Activated T-cell treated with anti-CD3 and anti-CD28 coated beads, Interleukin-2, amount 50 U/mL, for 4 hours (primary cell): ENCODE measurements around the gene FGF9. TPM values are rescaled to one million over a fixed set of nuclear protein-coding genes. Genes with fewer than 3 reads are reported as not detected.
A peak's percentile ranks its signal among the peaks of the same experiment; 100 is the strongest.

Source experiments
- ATAC-seq, 2 donors: fragments of 200-7000 bp; cut with Tn5 transposase; one replicate each; pipeline ENCODE4 v1.10.0; 2021
- DNase-seq: peaks from one replicate; pipeline ENCODE4 v3.0.0-alpha.2; 2020
- H3K27me3 Mint-ChIP-seq: one replicate; pipeline ENCODE4 v1.8.0; 2021; ENCODE audit warnings: low read depth, mixed read lengths
- H3K36me3 Mint-ChIP-seq: one replicate; pipeline ENCODE4 v1.8.0; 2022; ENCODE audit warnings: mixed read lengths; ENCODE audit not compliant: insufficient read depth
- H3K4me1 Mint-ChIP-seq: one replicate; pipeline ENCODE4 v1.8.0; 2021; ENCODE audit warnings: low read depth, mixed read lengths
- H3K4me3 Mint-ChIP-seq: one replicate; pipeline ENCODE4 v1.8.0; 2021; ENCODE audit warnings: mild to moderate bottlenecking, moderate library complexity, mixed read lengths
- H3K9me3 Mint-ChIP-seq: one replicate; pipeline ENCODE4 v1.8.0; 2021; ENCODE audit warnings: mixed read lengths
- total RNA-seq, 3 donors: library from RNA; stranded (reverse); gene quantifications; one replicate each; pipeline ENCODE4 v1.2.1, GENCODE V29; 2021

Gene FGF9
- total RNA-seq, 3 donors from 2014 or later, result 0.54 to 3.0 (median 0.63) TPM

DNA sequence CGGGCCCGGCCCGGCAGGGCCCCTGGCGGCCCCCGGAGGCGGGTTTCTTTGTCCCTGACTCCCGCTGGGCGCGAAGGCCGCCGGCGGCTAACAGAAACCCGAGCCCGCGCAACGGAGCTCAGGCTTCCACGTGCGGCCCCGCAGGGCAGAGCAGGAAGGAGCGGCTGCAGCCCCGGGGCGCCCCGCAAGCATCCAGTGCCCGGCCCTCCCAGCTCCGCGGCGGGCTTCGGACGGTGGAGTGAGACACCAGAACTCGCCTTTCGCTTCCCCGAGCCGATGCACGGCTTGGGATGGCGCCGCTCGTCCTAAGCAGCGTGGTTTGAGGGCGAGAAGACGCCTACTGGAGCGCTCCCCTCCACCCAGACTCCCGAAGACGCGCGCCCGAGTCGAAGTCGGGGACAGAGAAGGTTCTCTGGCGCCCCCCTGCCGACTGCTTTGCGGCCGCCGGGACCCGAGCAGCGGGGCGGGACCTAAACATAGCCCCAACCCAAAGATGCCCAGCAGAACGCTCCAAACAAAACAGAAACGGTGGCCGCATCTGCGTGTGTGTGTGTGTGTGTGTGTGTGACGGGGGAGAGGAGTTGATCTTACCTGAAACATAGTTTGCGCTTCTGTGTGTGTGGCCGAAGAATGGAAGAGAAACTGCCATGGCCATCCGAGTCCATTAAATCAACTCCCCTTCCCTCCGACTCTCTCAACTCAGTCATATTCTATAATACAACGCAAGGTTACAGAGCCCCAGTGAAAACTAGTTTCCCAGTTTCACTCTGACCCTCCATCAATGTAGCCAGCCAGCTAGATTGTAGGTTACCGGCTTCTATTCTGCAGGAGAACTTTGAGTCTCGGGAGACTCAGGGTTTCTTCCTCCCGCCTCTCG is 629 bp upstream of the FGF9 start:
- DNase-seq (peak; percentile 67), ATAC-seq (peak; percentile 36 to 46)
- Mint-ChIP-seq H3K4me1 (peaks cover 40% of the 10 kb centered on the region), H3K9me3 (no peaks in the 10 kb centered on the region), H3K36me3 (no peaks in the 10 kb centered on the region), H3K27me3 (peaks cover 22% of the 10 kb centered on the region), H3K4me3 (peak overlapping the region; percentile 86)

DNA sequence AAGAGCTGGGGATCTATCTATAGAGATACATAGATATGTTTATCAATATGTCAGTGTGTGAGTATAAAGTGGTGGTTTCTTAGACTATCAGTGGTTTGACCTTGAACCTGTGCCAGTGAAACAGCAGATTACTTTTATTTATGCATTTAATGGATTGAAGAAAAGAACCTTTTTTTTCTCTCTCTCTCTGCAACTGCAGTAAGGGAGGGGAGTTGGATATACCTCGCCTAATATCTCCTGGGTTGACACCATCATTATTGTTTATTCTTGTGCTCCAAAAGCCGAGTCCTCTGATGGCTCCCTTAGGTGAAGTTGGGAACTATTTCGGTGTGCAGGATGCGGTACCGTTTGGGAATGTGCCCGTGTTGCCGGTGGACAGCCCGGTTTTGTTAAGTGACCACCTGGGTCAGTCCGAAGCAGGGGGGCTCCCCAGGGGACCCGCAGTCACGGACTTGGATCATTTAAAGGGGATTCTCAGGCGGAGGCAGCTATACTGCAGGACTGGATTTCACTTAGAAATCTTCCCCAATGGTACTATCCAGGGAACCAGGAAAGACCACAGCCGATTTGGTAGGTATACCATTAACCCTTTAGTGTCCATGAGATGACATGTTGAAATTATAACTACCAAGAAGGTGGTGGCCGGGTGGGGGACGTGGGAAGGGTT is 880 bp downstream of the FGF9 start:
- Mint-ChIP-seq H3K9me3 (no peaks in the 10 kb centered on the region), H3K4me3 (peak overlapping the region; percentile 86), H3K27me3 (peaks cover 33% of the 10 kb centered on the region), H3K4me1 (peaks cover 47% of the 10 kb centered on the region), H3K36me3 (no peaks in the 10 kb centered on the region)
- no peak for DNase-seq
- no peak for ATAC-seq

DNA sequence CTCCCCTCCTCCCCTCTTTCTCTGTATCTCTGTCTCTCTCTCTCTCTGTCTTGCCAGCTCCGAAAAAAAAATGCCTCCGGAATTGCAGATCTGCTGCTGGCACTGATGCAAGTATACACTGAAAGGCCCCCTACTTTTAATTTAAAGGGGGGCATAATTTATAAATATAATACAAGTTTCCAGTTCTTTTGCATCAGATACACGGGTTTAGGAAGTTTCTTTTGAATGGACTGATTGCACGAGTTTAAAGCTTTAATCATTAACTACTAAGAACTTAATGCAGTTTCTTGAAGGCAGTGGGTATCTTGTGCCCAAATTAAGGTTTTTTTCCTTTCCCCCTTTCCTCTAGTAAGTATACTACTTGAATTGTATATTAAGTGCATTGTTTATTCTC is 1.4 kb downstream of the FGF9 start:
- Mint-ChIP-seq H3K9me3 (no peaks in the 10 kb centered on the region), H3K27me3 (peaks cover 37% of the 10 kb centered on the region), H3K36me3 (no peaks in the 10 kb centered on the region), H3K4me3 (peak overlapping the region; percentile 86), H3K4me1 (peaks cover 47% of the 10 kb centered on the region)
- ATAC-seq (no peak), DNase-seq (no peak)

- Mint-ChIP-seq H3K4me3 (peak overlapping the region; percentile 86), H3K27me3 (peaks cover 44% of the 10 kb centered on the region), H3K4me1 (peaks cover 47% of the 10 kb centered on the region), H3K36me3 (no peaks in the 10 kb centered on the region), H3K9me3 (no peaks in the 10 kb centered on the region)
- no peak for ATAC-seq
- DNase-seq, result no peak
These were observed 2.1 kb downstream of the FGF9 start for GRCh38 chr13:21672796-21673538.

DNA sequence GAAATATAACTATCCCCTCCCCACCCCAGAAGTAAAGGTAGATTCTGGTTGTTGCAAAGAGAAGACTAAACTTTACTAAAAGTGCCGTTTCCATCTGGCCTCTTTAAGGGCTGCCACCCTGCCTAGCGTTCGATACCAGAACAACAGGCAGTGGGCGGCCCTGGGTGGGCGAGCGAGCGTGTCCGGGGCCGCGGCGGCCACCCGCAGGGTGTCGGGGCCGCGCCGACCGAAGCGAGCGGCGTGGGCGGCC is 2.6 kb downstream of the FGF9 start:
- no peak for ATAC-seq

GRCh38 chr13:21673789-21674489 is 3.1 kb downstream of the FGF9 start:
- H3K36me3 Mint-ChIP-seq, result no peaks in the 10 kb centered on the region
- H3K27me3 Mint-ChIP-seq, result peaks cover 37% of the 10 kb centered on the region
- peak overlapping the region; percentile 84 for H3K4me3 Mint-ChIP-seq
- ATAC-seq, result peak; percentile 8 to 15
- H3K9me3 Mint-ChIP-seq, result no peaks in the 10 kb centered on the region
- peak; percentile 20 for DNase-seq
- H3K4me1 Mint-ChIP-seq, result peaks cover 41% of the 10 kb centered on the region

More for the DNA sequence above, 2.6 kb downstream of the FGF9 start:
- DNase-seq, result peak; percentile 21
- Mint-ChIP-seq H3K9me3 (no peaks in the 10 kb centered on the region), H3K36me3 (no peaks in the 10 kb centered on the region), H3K4me1 (peaks cover 46% of the 10 kb centered on the region), H3K27me3 (peaks cover 41% of the 10 kb centered on the region), H3K4me3 (peak overlapping the region; percentile 86)

- Mint-ChIP-seq H3K4me3 (peak overlapping the region; percentile 79), H3K9me3 (no peaks in the 10 kb centered on the region), H3K4me1 (peaks cover 37% of the 10 kb centered on the region), H3K36me3 (no peaks in the 10 kb centered on the region), H3K27me3 (peaks cover 33% of the 10 kb centered on the region)
- DNase-seq (no peak), ATAC-seq (no peak)
These were observed 3.7 kb downstream of the FGF9 start for GRCh38 chr13:21674490-21675009.

- H3K27me3 Mint-ChIP-seq, result peaks cover 33% of the 10 kb centered on the region
- DNase-seq (peak; percentile 41), ATAC-seq (peak; percentile 10 to 13)
- H3K4me3 Mint-ChIP-seq, result peak overlapping the region; percentile 79
- peaks cover 36% of the 10 kb centered on the region for H3K4me1 Mint-ChIP-seq
- no peaks in the 10 kb centered on the region for H3K36me3 Mint-ChIP-seq
- no peaks in the 10 kb centered on the region for H3K9me3 Mint-ChIP-seq
These were observed 4.5 kb downstream of the FGF9 start for GRCh38 chr13:21675095-21675991.

- no peak for ATAC-seq
- Mint-ChIP-seq H3K4me3 (peak overlapping the region; percentile 65), H3K36me3 (no peaks in the 10 kb centered on the region), H3K9me3 (no peaks in the 10 kb centered on the region), H3K4me1 (peaks cover 28% of the 10 kb centered on the region), H3K27me3 (peaks cover 33% of the 10 kb centered on the region)
- DNase-seq, result no peak
These were observed 5.7 kb downstream of the FGF9 start for GRCh38 chr13:21676611-21677021.

DNA sequence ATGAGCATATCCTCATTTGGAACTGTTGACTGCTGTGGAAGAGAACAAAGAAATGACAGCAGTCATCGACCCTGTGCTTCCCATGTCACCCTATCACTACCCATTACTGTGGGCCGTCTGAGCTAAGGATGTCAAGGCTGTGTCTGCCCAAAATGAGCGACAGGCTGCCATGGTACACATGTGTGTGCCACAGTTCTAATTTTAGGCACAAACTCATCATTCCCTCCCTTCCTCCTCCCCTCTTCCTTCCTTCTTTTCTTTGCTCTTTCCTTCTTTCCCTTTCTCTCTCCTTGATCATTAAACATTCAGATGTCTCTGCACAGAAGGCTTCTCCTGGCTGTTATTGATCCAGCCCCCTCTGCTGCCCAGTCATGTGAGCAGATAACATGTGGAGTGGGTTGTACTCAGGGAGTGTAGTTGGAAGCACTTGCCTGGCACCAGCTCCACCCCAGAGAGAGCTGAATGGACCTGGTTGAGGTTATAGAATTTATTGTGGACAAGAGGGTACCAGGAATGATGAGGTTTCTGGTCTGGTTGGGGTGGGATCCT is 6.3 kb downstream of the FGF9 start:
- Mint-ChIP-seq H3K4me3 (no peak overlapping the region), H3K9me3 (no peaks in the 10 kb centered on the region), H3K36me3 (no peaks in the 10 kb centered on the region), H3K27me3 (peaks cover 33% of the 10 kb centered on the region), H3K4me1 (peaks cover 22% of the 10 kb centered on the region)
- ATAC-seq (no peak), DNase-seq (no peak)

- Mint-ChIP-seq H3K4me3 (no peak overlapping the region), H3K9me3 (no peaks in the 10 kb centered on the region), H3K4me1 (peaks cover 8% of the 10 kb centered on the region), H3K36me3 (no peaks in the 10 kb centered on the region), H3K27me3 (no peaks in the 10 kb centered on the region)
- DNase-seq (no peak), ATAC-seq (peak in 1 of 2 donors; percentile 29)
These were observed 12.3 kb downstream of the FGF9 start for GRCh38 chr13:21683034-21683733.

DNA sequence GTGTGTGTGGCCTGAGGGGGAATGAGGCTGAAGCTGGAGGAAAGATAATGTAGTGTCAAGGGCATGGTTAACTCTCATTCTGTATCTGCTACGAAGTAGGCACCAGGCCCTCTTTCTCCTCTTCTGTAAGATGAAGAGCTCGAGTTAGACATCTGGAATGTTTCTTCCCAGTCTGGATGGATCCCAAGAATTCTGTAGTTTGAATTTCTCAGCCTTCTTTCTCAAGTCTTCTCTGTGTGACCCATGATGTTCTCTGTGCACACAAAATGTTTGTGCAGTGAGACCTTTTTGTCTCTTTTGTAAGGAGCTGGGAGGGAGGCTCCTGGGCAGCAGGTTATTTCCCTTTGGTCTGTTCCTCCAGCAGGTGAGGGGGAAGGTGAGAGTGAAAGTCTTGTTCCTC is 13.7 kb downstream of the FGF9 start:
- ATAC-seq (no peak), DNase-seq (no peak)
- Mint-ChIP-seq H3K36me3 (no peaks in the 10 kb centered on the region), H3K4me3 (no peak overlapping the region), H3K4me1 (peaks cover 8% of the 10 kb centered on the region), H3K9me3 (no peaks in the 10 kb centered on the region), H3K27me3 (no peaks in the 10 kb centered on the region)
